GM23248 (cell line): ENCODE data around the gene BAIAP2.

Source experiments
- EZH2 ChIP-seq: fragments of 200-600 bp; sonication (generic); IDR thresholded peaks from 2 replicates; pipeline ENCODE4 v1.6.1; 2018; ENCODE audit warnings: antibody characterized with exemption, mild to moderate bottlenecking; ENCODE audit not compliant: insufficient read depth, poor library complexity, severe bottlenecking
- EZH2phosphoT487 ChIP-seq: fragments of 200-600 bp; sonication (generic); IDR thresholded peaks from 2 replicates; pipeline ENCODE4 v1.6.1; 2018; ENCODE audit warnings: antibody characterized with exemption, moderate library complexity, mild to moderate bottlenecking, low read depth; ENCODE audit not compliant: insufficient read depth

- no peak for TF ChIP-seq EZH2phosphoT487
- TF ChIP-seq EZH2, result no peak
Measured at GRCh38 chr17:81096741-81097133, 61.8 kb downstream of the BAIAP2 start.
